Breast epithelium (tissue), 4 donors: ENCODE measurements around the gene SLC43A1. TPM values are rescaled to one million over a fixed set of nuclear protein-coding genes. Genes with fewer than 3 reads are reported as not detected.

Source experiments
- DNase-seq, 2 donors: peaks; one replicate each; pipeline ENCODE4 v3.0.0-alpha.2; 2019; ENCODE audit warnings: low spot score in 2 of 2
- H3K27ac ChIP-seq, 2 donors: fragments of 200-600 bp; sonication (generic) in 1 of 2; one replicate each; pipeline ENCODE4 v1.5.1; 2016 to 2019; ENCODE audit warnings: mild to moderate bottlenecking in 1 of 2
- H3K27me3 ChIP-seq, 2 donors: fragments of 200-600 bp; sonication (generic) in 1 of 2; one replicate each; pipeline versions ENCODE4 v1.5.1 to v1.6.0; 2017 to 2019; ENCODE audit warnings: control low read depth in 1 of 2, mild to moderate bottlenecking in 1 of 2
- H3K36me3 ChIP-seq: fragments of 200-600 bp; one replicate; pipeline ENCODE4 v1.5.1; 2019
- H3K4me1 ChIP-seq, 2 donors: fragments of 200-600 bp; sonication (generic); one replicate each; pipeline ENCODE4 v1.5.1; 2016 to 2019; ENCODE audit warnings: control low read depth in 1 of 2
- H3K4me3 ChIP-seq, 3 donors: fragments of 200-600 bp; sonication (generic); 1 replicate in 2 of 3; 2 replicates in 1 of 3; pipeline ENCODE4 v1.5.1; 2016 to 2019; ENCODE audit warnings: mild to moderate bottlenecking in 3 of 3, moderate library complexity in 2 of 3
- H3K9me3 ChIP-seq, 2 donors: fragments of 200-600 bp; sonication (generic) in 1 of 2; one replicate each; pipeline ENCODE4 v1.5.1; 2016 to 2019; ENCODE audit warnings: control low read depth in 1 of 2
- CTCF ChIP-seq, 3 donors: fragments of 450-650 bp; IDR thresholded peaks; one replicate each; pipeline ENCODE4 v1.5.1; 2016 to 2017; ENCODE audit warnings: antibody characterized with exemption in 3 of 3, mild to moderate bottlenecking in 3 of 3, moderate library complexity in 3 of 3
- POLR2A ChIP-seq: fragments of 450-650 bp; IDR thresholded peaks from one replicate; pipeline ENCODE4 v1.6.1; 2016; ENCODE audit warnings: antibody characterized with exemption, mild to moderate bottlenecking, moderate library complexity
- POLR2AphosphoS5 ChIP-seq, 3 donors: sonication (generic); formaldehyde crosslinking; IDR thresholded peaks; one replicate each; pipeline ENCODE4 v1.6.1; 2017; ENCODE audit warnings: antibody characterized with exemption in 3 of 3
- intact Hi-C: fragments of 100-400 bp; cut with DNase I; formaldehyde crosslinking; loops from one replicate; pipeline ENCODE4 v1.15.1; 2023; ENCODE audit warnings: low total_unique reads
- total RNA-seq, 3 donors: library from RNA; depleted of rRNA; stranded (reverse); fragments of >200 nt; gene quantifications; one replicate each; pipeline ENCODE4 v1.1.0, GENCODE V29; 2016

The SLC43A1 gene
- total RNA-seq, 3 donors from 2014 or later, result 12.0 to 23.4 (median 13.4) TPM

- DNase-seq, result no peak
- no peak overlapping the region for H3K27ac ChIP-seq
- no peak overlapping the region for H3K4me3 ChIP-seq
- intact Hi-C loops, result no loop called here
- no peaks in the 10 kb centered on the region for H3K4me1 ChIP-seq
- no peaks in the 10 kb centered on the region for H3K27me3 ChIP-seq
- H3K9me3 ChIP-seq, result no peaks in the 10 kb centered on the region
- TF ChIP-seq CTCF (IDR thresholded peaks at IDR 0.05) (no peak), POLR2A (no peak), POLR2AphosphoS5 (IDR thresholded peaks at IDR 0.05) (no peak)
- H3K36me3 ChIP-seq, result no peaks in the 10 kb centered on the region
These were observed 71.0 kb downstream of the SLC43A1 start for GRCh38 chr11:57444362-57445121.

- H3K4me1 ChIP-seq, result no peaks in the 10 kb centered on the region
- TF ChIP-seq CTCF (IDR thresholded peaks at IDR 0.05) (no peak), POLR2AphosphoS5 (IDR thresholded peaks at IDR 0.05) (no peak), POLR2A (no peak)
- no peaks in the 10 kb centered on the region for H3K36me3 ChIP-seq
- no peak overlapping the region for H3K4me3 ChIP-seq
- no peak overlapping the region for H3K27ac ChIP-seq
- H3K27me3 ChIP-seq, result no peaks in the 10 kb centered on the region
- no peak for DNase-seq
- intact Hi-C loops, result no loop called here
- no peaks in the 10 kb centered on the region for H3K9me3 ChIP-seq
These were observed 74.6 kb downstream of the SLC43A1 start for GRCh38 chr11:57440744-57441414.

DNA sequence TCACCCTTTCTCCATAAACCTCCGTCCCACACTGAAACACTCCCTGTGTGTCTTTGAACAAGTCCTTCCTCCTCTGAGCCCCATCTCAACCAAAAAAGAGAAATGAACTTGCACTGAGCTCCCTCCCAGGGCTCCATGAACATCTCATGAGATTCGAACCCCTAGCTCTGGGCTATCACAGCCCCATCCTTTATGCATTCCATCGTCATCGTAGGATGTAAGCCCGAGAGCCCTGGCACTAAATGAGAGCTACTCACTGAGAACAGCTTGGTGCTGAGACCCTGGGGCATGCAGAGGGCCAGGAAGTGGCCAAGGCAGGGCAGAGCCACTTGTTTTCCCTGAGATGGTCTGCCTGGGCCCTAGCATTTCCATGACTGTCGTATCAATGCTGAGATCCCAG is 75.7 kb downstream of the SLC43A1 start:
- no peak overlapping the region for H3K4me3 ChIP-seq
- H3K27me3 ChIP-seq, result no peaks in the 10 kb centered on the region
- TF ChIP-seq POLR2AphosphoS5 (IDR thresholded peaks at IDR 0.05) (no peak), CTCF (IDR thresholded peaks at IDR 0.05) (no peak), POLR2A (no peak)
- intact Hi-C loops, result no loop called here
- no peaks in the 10 kb centered on the region for H3K4me1 ChIP-seq
- no peaks in the 10 kb centered on the region for H3K9me3 ChIP-seq
- DNase-seq, result no peak
- H3K36me3 ChIP-seq, result no peaks in the 10 kb centered on the region
- H3K27ac ChIP-seq, result no peak overlapping the region

GRCh38 chr11:57438345-57439285 is 76.9 kb downstream of the SLC43A1 start:
- no peaks in the 10 kb centered on the region for H3K27me3 ChIP-seq
- no peak for DNase-seq
- no peaks in the 10 kb centered on the region for H3K36me3 ChIP-seq
- intact Hi-C loops, result no loop called here
- H3K4me3 ChIP-seq, result no peak overlapping the region
- H3K9me3 ChIP-seq, result no peaks in the 10 kb centered on the region
- TF ChIP-seq CTCF (IDR thresholded peaks at IDR 0.05), result no peak
- TF ChIP-seq POLR2AphosphoS5 (IDR thresholded peaks at IDR 0.05), result no peak
- TF ChIP-seq POLR2A, result no peak
- no peak overlapping the region for H3K27ac ChIP-seq
- H3K4me1 ChIP-seq, result no peaks in the 10 kb centered on the region
